SK-N-SH (cell line): Measurements from ENCODE around the gene IGF2BP2. TPM values are rescaled to one million over a fixed set of nuclear protein-coding genes. Genes with fewer than 3 reads are reported as not detected.
"Not testable (repeated sequence)": the region's sequence is repeated elsewhere in the genome, so short reads cannot be mapped to it uniquely, and the experiment has no call there.

Source experiments
- CTCF ChIA-PET: fragments of 300-600, 350-600 bp; formaldehyde crosslinking; extraction: SDS; loops from one replicate; lab custom pipeline; 2021; lab: Yijun Ruan, JAX
- POLR2A ChIA-PET: fragments of 350-600 bp; sonication (Branson Sonifier 250); formaldehyde crosslinking; extraction: SDS; loops from one replicate; lab custom pipeline; 2020; ENCODE audit warnings: antibody characterized with exemption, inconsistent platforms; lab: Yijun Ruan, JAX
- DNase-seq: peaks from one replicate; pipeline ENCODE4 v3.0.0; 2012
- H2AFZ ChIP-seq: fragments of 200-600 bp; sonication (generic); 2 replicates; pipeline ENCODE4 v1.8.1; 2016; ENCODE audit warnings: antibody characterized with exemption, mild to moderate bottlenecking, low read depth
- H3F3A ChIP-seq: fragments of 200-600 bp; sonication (generic); replicated peaks from 2 replicates; pipeline ENCODE3; 2016; ENCODE audit warnings: antibody characterized with exemption, mild to moderate bottlenecking; ENCODE audit not compliant: insufficient read depth
- H3K27ac ChIP-seq, 2 experiments: fragments of 200-500 bp in 1 of 2; fragments of 200-600 bp in 1 of 2; sonication (Bioruptor generic) in 1 of 2; sonication (generic), shearing (Covaris generic) in 1 of 2; 2 replicates each; pipeline versions ENCODE4 v1.5.1 to v1.6.1; 2014 to 2016; ENCODE audit warnings: low read depth in 2 of 2, inconsistent platforms in 1 of 2, low read length in 1 of 2, mild to moderate bottlenecking in 1 of 2, mixed read lengths in 1 of 2
- H3K27me3 ChIP-seq: fragments of 200-600 bp; sonication (generic), shearing (Covaris generic); 2 replicates; pipeline ENCODE4 v1.6.1; 2016; ENCODE audit warnings: mixed run types; ENCODE audit not compliant: insufficient read depth
- H3K36me3 ChIP-seq, 2 experiments: fragments of 200-500 bp in 1 of 2; fragments of 200-600 bp in 1 of 2; sonication (Bioruptor generic) in 1 of 2; sonication (generic) in 1 of 2; replicated peaks in 1 of 2; 2 replicates each; pipeline versions ENCODE3 to v1.5.1; 2014 to 2016; ENCODE audit warnings: low read length in 1 of 2, mild to moderate bottlenecking in 1 of 2; ENCODE audit not compliant: insufficient read depth in 2 of 2, control insufficient read depth in 1 of 2
- H3K4me1 ChIP-seq, 2 experiments: fragments of 200-500 bp in 1 of 2; fragments of 200-600 bp in 1 of 2; sonication (Bioruptor generic) in 1 of 2; sonication (generic), shearing (Covaris generic) in 1 of 2; 2 replicates each; pipeline versions ENCODE4 v1.5.1 to v1.6.1; 2014 to 2016; ENCODE audit warnings: low read depth in 1 of 2, low read length in 1 of 2, mixed run types in 1 of 2; ENCODE audit not compliant: insufficient read depth in 2 of 2, control insufficient read depth in 1 of 2
- H3K4me2 ChIP-seq: fragments of 200-600 bp; sonication (generic), shearing (Covaris generic); 2 replicates; pipeline ENCODE4 v1.6.1; 2017; ENCODE audit warnings: mixed run types
- H3K4me3 ChIP-seq, 2 experiments: fragments of 200-500 bp in 1 of 2; fragments of 200-600 bp in 1 of 2; sonication (Bioruptor generic) in 1 of 2; sonication (generic), shearing (Covaris generic) in 1 of 2; 2 replicates each; pipeline versions ENCODE4 v1.5.1 to v1.8.1; 2014 to 2016; ENCODE audit warnings: low read depth in 2 of 2, inconsistent platforms in 1 of 2, low read length in 1 of 2, mild to moderate bottlenecking in 1 of 2, mixed read lengths in 1 of 2, moderate library complexity in 1 of 2
- H3K79me2 ChIP-seq: fragments of 200-600 bp; sonication (generic); 2 replicates; pipeline ENCODE4 v1.8.1; 2017; ENCODE audit warnings: mild to moderate bottlenecking; ENCODE audit not compliant: insufficient read depth
- H3K9ac ChIP-seq: fragments of 200-600 bp; sonication (generic); 2 replicates; pipeline ENCODE4 v1.6.1; 2017; ENCODE audit warnings: mixed run types
- H3K9me2 ChIP-seq: fragments of 200-600 bp; sonication (generic); 2 replicates; pipeline ENCODE4 v1.6.1; 2017; ENCODE audit warnings: mixed run types
- H3K9me3 ChIP-seq: fragments of 200-600 bp; sonication (generic); 2 replicates; pipeline ENCODE4 v1.6.1; 2017; ENCODE audit warnings: mixed run types, mild to moderate bottlenecking, moderate library complexity
- H4K20me1 ChIP-seq: fragments of 200-600 bp; sonication (generic); 2 replicates; pipeline ENCODE4 v1.6.1; 2017; ENCODE audit warnings: mild to moderate bottlenecking, mixed run types; ENCODE audit not compliant: insufficient read depth
- CHD2 ChIP-seq: fragments of 150-350 bp; IDR thresholded peaks from 2 replicates; pipeline ENCODE4 v1.6.1; 2018; ENCODE audit warnings: low read length; ENCODE audit not compliant: partially characterized antibody
- CTCF ChIP-seq: fragments of 200-600 bp; sonication (generic); IDR thresholded peaks from 2 replicates; pipeline ENCODE4 v1.6.1; 2017; ENCODE audit warnings: antibody characterized with exemption, mild to moderate bottlenecking, moderate library complexity
- FOXJ3 ChIP-seq: sonication (generic); formaldehyde crosslinking; IDR thresholded peaks from 2 replicates; pipeline ENCODE4 v1.5.1; 2020; ENCODE audit warnings: mild to moderate bottlenecking, missing genetic modification reagents
- FOXM1 ChIP-seq: IDR thresholded peaks from 2 replicates; pipeline ENCODE4 v1.4.0; 2012; ENCODE audit warnings: low read depth, mild to moderate bottlenecking
- GATA2 ChIP-seq: sonication (generic); formaldehyde crosslinking; IDR thresholded peaks from 2 replicates; pipeline ENCODE4 v1.5.0; 2020; ENCODE audit warnings: mild to moderate bottlenecking, missing genetic modification reagents
- IRF3 ChIP-seq: fragments of 150-350 bp; IDR thresholded peaks from 2 replicates; pipeline ENCODE4 v1.6.1; 2016; ENCODE audit warnings: mild to moderate bottlenecking, low read depth, low read length
- JUND ChIP-seq: IDR thresholded peaks from 2 replicates; pipeline ENCODE4 v1.4.0; 2012
- NRF1 ChIP-seq: IDR thresholded peaks from 2 replicates; pipeline ENCODE4 v1.6.1; 2012; ENCODE audit warnings: low read depth, mild to moderate bottlenecking, low read length
- PBX3 ChIP-seq: IDR thresholded peaks from 2 replicates; pipeline ENCODE4; 2012
- RCOR1 ChIP-seq: fragments of 150-350 bp; IDR thresholded peaks from 2 replicates; pipeline ENCODE4 v1.6.1; 2017; ENCODE audit warnings: antibody characterized with exemption, low read length
- RFX5 ChIP-seq: IDR thresholded peaks from 2 replicates; pipeline ENCODE4 v1.6.1; 2012; ENCODE audit warnings: mild to moderate bottlenecking, improper control_type of control experiment, low read length
- RXRA ChIP-seq: IDR thresholded peaks from 2 replicates; pipeline ENCODE4 v1.4.0; 2012; ENCODE audit warnings: low read depth, mild to moderate bottlenecking, borderline replicate concordance
- SIN3A ChIP-seq: IDR thresholded peaks from 2 replicates; pipeline ENCODE4 v1.6.1; 2012; ENCODE audit warnings: low read depth, mild to moderate bottlenecking, low read length, moderate library complexity, borderline replicate concordance
- SMC3 ChIP-seq: IDR thresholded peaks from 2 replicates; pipeline ENCODE4 v1.6.1; 2012; ENCODE audit warnings: low read depth, low read length, improper control_type of control experiment
- USF1 ChIP-seq: IDR thresholded peaks from 2 replicates; pipeline ENCODE4 v1.4.0; 2012; ENCODE audit warnings: low read depth, borderline replicate concordance
- WGBS: methylation state at CpG from one replicate; pipeline ENCODE4 v1.1.6; 2017; ENCODE audit warnings: low lambda C conversion rate; 5-methylcytosine and 5-hydroxymethylcytosine counted together
- polyA plus RNA-seq, 3 experiments: library from polyadenylated mRNA; depleted of rRNA; stranded (reverse); fragments of >200 nt; gene quantifications; 2 replicates each; pipeline ENCODE4 v1.2.3, GENCODE V29; 2012

Gene IGF2BP2
- polyA plus RNA-seq, 1 of the 3 experiments (the other 2 are of a cell fraction), result 5.4 TPM

GRCh38 chr3:185842241-185842640, 17.4 kb upstream of the IGF2BP2 start:
- Histone ChIP-seq H3K36me3 (no peaks in the 10 kb centered on the region), H3K27me3 (no peaks in the 10 kb centered on the region), H3K4me1 (no peaks in the 10 kb centered on the region), H3F3A (no peaks in the 10 kb centered on the region), H3K79me2 (no peaks in the 10 kb centered on the region), H3K9me3 (no peaks in the 10 kb centered on the region), H3K9me2 (no peaks in the 10 kb centered on the region), H3K4me3 (no peak overlapping the region), H3K4me2 (no peak overlapping the region), H2AFZ (no peak overlapping the region), H3K27ac (no peak overlapping the region), H3K9ac (no peak overlapping the region), H4K20me1 (no peaks in the 10 kb centered on the region)
- CTCF ChIA-PET, result interaction anchor here (0.6 kb wide), 1 partner anchor 185 kb away, joined by 3 read pairs; no protein-coding TSS in a partner anchor
- no peak for DNase-seq
- WGBS, result 29% methylated on average over 4 of the region's 4 CpGs
- POLR2A ChIA-PET, result no interaction called here
- no peak for TF ChIP-seq PBX3
- no peak for TF ChIP-seq GATA2
- no peak for TF ChIP-seq RCOR1
- no peak for TF ChIP-seq USF1
- no peak for TF ChIP-seq JUND
- no peak for TF ChIP-seq NRF1
- TF ChIP-seq RXRA, result no peak
- TF ChIP-seq IRF3, result no peak
- TF ChIP-seq SMC3, result no peak
- TF ChIP-seq CTCF, result no peak
- TF ChIP-seq RFX5, result no peak
- no peak for TF ChIP-seq CHD2
- no peak for TF ChIP-seq SIN3A
- no peak for TF ChIP-seq FOXM1
- no peak for TF ChIP-seq FOXJ3

GRCh38 chr3:185838417-185838989, 13.7 kb upstream of the IGF2BP2 start:
- H4K20me1 ChIP-seq, POLR2A ChIA-PET, DNase-seq, H3K27me3 ChIP-seq, H3K36me3 ChIP-seq, H3K4me1 ChIP-seq, H3K9ac ChIP-seq, H3F3A ChIP-seq, CTCF ChIA-PET, H3K79me2 ChIP-seq, H3K9me2 ChIP-seq, H2AFZ ChIP-seq, H3K4me3 ChIP-seq, H3K4me2 ChIP-seq, H3K9me3 ChIP-seq, H3K27ac ChIP-seq: not testable (repeated sequence)
- WGBS, result 94% methylated on average over 4 of the region's 4 CpGs
